GM18520 (cell line): ENCODE measurements around the gene GK2.

Source experiments
- ATAC-seq: cut with Tn5 transposase; IDR thresholded peaks from one replicate; pipeline ENCODE4 v1.9.1; 2021; ENCODE audit not compliant: unreplicated experiment

Gene GK2

GRCh38 chr4:79408063-79408462, at the start of gene GK2:
Gene GK2 (minus strand): TSS chr4:79408228. CDS start chr4:79408200, 28 bp downstream.
- ATAC-seq, result no peak

GRCh38 chr4:79455216-79455615, 47.2 kb upstream of the GK2 start:
- ATAC-seq, result no peak

- ATAC-seq, result no peak
Observed at GRCh38 chr4:79454656-79455055, 46.6 kb upstream of the GK2 start.

- ATAC-seq, result no peak
Observed at GRCh38 chr4:79450053-79450452, 42.0 kb upstream of the GK2 start.

- no peak for ATAC-seq
Observed at GRCh38 chr4:79446145-79446544, 38.1 kb upstream of the GK2 start.

DNA sequence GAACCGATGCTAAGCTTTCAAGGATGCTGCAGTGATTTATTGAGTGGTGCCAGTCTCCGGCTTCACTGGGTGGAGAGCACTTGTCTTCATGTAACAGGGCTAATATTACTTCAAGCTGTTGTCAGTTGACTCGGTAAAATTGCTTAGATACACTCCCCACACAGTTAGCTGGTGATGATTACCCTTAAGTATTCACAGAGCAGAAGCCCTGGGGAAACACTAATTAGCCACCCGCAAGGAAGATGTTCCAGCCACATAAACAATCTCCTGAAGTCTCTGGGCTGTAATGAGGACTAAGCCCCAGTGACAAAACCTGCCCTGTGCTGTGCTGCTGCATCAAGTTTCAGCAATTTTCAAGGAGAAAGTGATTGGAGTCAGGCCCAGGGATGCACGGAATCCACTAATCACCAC, 37.3 kb upstream of the GK2 start:
- no peak for ATAC-seq

DNA sequence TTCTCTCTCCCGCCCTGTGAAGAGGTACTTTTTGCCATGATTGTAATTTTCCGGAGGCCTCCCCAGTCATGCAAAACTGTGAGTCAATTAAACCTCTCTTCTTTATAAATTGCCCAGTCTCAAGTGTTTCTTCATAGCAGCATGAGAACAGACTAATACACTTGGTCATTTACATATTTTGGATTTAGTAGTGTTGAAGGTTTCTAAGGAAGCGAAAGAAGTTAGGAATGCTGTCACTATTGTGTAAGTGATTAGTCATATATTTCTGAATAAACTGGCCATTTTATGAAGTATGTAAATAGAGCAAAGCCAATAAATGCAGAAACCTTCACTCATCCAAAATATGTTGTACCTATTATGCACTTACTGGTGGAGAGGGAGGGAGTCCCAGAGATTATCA, 34.4 kb upstream of the GK2 start:
- no peak for ATAC-seq

DNA sequence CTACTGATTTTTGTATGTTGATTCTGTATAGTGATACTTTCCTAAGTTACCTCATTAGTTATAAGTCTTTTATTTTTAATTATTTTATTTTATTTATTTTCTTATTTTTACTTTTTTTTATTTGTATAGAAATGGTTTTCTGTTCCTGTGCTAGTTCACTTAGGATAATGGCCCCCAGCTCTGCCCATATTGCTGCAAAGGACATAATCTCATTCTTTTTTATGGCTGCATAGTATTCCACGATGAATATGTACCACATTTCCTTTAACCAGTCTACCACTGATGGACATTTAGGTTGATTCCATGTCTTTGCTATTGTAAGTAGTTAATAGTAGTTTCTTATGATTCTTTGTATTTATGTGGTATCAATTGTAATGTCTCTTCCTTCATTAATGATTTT, 31.5 kb upstream of the GK2 start:
- ATAC-seq, result no peak

DNA sequence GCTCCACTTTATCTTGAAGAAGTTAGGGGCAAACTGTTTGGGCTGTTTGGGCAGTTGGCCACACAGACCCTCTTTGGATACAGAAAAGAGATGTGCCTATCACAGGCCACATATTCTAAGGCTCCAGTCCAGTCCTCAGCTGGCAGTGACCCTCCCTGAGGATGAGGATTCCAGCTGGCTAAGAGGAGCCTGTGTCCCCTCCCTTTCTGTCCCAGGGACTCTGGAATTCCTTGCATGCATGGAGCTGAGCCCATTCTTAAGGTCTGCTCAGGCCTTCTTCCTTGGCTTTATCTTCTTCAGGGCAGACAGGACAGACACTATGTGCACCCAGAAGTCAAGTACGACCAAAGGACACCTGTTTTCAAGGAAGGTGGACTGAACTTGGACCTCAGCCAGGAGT, 23.8 kb upstream of the GK2 start:
- ATAC-seq, result no peak

DNA sequence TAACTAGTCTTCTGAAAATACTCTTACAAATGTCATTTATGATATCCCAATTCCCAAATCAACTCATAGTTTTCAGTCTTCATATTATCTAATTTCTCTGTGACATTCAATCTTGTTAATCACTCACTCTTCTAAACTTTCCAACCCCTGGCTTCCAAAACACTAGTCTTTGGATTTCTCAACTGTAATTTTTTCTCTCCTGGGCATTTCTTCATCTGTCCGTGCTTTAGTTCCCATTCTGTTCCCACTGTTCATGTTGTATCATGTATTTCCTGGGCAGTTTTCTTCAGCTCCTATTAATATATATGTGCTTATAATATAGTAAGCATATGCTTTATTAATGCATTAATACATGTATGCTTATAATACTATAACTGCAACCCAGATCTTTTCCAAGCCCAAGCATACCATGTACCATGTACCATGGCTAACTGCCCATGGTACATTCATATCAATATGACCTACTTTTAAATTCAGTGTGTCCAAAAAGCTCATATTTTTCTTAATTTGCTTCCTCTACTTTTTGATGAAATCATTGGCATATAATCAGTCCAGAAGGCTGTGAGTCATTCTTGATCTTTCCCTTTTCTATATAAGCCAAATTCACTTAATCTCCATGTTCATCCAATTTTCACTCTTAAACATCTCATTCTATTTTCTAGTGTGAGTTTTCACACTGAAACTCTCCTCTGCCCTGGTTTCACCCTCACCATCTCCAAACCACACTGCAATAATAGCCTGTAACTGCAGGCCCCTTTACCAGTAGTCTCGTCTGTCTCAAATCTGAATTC, 21.3 kb upstream of the GK2 start:
- ATAC-seq, result no peak

- no peak for ATAC-seq
Observed at GRCh38 chr4:79426989-79427388, 19.0 kb upstream of the GK2 start.

DNA sequence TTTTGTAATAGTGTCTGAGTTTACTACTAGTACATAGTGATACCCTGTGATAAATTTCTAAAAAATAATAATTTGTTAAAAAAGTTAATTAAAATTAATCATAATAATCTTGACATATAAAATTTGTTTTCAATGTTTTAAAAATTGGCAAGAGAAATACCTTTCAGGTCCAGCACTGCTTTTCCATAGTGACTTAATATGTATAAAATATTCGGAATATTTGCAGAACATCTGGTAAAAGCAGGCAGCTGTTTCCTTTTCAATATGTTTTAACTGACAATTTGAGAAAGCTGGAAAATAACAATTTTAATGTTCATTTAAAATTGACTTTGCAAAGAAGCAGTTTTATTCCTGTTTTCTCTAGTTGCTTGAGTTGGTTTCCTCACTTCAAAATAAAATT, 17.6 kb upstream of the GK2 start:
- no peak for ATAC-seq

DNA sequence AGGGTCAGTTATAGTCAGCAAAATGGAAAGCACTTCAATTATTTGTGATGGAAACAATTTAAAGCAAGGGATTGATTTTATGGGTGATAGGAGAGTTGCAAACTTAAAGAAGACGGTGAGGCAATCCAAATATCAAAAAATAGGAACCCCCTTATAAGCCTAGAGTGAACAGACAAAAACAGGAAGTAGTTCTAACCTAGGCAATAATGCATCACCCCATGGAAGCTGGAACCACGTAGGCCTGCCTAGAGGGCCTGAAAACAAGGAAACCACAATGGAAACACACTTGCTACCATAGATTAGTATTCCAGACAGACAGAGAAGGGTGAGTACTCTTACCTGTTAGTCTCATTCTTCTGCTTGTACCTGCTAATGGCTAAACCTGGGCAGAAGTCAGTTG, 13.5 kb upstream of the GK2 start:
- no peak for ATAC-seq

DNA sequence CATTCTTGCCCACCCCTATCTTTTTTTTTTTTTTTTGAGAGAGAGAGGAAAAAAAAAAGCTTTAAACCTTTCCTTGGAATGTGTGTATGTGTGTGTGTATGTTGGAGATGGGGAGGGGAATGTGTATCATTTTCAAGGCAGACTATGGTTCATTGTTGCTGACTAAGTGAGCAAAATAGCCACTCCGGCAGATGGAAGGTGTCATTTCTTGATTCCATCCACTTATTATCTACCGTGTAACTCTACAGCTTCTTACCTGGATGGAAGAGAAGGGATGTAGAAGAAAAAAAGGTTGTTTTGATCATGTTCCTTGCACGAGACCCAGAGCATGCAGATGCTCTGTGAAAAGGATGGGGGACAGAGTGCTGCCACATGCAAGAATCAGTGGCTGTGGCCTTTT, 5.9 kb upstream of the GK2 start:
- no peak for ATAC-seq

DNA sequence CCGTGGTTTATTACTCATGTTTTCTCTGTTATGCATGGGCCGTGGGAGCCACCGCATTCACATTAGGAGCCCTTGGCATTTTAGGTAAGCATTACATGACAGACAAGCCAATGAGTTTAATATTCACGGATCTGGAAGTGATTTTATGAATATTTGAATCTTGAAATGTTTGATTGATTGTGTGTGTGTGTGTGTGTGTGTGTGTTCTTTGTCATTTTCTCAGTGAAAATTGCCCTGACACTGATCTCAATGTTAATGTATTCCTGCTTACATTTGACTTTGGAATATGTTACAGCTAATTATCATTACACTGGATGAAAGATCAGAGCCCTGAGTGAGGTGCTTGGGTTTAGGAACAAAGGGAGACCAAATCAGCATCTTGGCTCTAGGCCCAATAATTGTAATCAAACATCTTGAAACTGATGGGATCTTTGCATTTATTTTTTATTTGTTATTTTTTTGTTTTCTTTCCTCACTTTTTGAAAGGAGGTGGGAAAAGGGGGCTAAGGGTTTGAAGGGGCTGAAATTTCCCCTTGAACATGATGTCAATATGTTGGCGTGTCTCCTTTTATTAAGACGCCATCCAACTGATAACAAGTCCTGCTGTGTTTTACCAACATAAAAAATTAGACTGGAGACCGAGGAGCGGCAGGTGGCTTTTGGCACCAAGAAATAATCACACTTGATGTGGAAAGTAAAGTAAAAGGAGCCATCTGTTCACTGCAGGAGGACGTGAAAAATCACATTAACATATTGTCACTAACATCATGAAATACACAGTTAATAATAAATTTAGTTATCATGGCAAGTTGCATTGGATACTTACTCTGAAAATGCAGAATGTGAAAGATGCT, 5.2 kb upstream of the GK2 start:
- no peak for ATAC-seq

DNA sequence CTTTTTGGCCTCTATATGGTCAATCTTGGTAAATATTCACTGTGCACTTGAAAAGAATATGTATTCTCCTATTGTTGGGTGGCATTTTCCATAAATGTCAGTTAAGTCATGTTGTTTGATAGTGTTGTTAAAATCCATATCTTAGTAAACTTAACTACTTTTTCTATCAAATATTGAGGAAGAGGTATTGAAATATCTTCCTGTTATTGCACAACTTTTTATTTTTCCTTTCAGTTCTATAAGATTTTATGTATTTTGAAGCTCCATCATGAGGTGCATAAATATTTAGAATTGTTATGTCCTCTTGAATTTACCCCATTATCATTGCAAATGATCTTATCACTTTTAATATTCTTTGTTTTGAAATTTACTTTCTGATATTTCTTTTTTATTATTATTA, 3.4 kb downstream of the GK2 start:
- ATAC-seq, result no peak

- ATAC-seq, result no peak
Observed at GRCh38 chr4:79403356-79403755, 4.7 kb downstream of the GK2 start.

DNA sequence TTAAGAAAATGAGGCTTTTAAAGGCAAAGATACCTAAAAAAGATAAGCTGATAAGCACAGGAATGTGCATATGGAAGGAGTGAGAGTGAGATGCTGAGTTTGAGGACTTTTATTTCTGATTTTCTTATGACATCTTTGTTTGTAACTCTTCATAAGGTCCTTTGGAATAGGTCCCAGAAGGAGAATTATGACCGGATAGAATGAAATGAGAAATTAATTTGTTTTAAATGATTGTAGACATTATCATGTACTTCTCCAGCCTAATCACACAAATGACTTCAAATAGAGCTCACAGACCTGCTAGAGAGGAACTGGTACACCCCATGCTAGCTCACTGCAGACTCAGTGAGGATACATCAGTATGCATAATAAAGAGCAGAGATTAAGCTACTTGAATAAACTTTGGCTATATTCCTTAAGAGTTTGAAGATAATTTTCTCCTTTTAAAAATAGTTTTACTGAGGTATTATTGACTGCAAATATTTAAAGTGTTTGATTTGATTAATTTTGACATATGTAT, 5.6 kb downstream of the GK2 start:
- ATAC-seq, result no peak

- peak; percentile 70 for ATAC-seq
Observed at GRCh38 chr4:79399076-79399475, 9.0 kb downstream of the GK2 start.

- no peak for ATAC-seq
Observed at GRCh38 chr4:79397951-79398350, 10.1 kb downstream of the GK2 start.

GRCh38 chr4:79396794-79397193, 11.2 kb downstream of the GK2 start:
- ATAC-seq, result no peak

GRCh38 chr4:79395841-79396240, 12.2 kb downstream of the GK2 start:
- no peak for ATAC-seq
